Measurements from ENCODE around the gene AK8.

AK8 gene

GRCh38 chr9:132769906-132770769 lies 107.9 kb downstream of the AK8 start:
- no peak for TF ChIP-seq CTCF (IDR thresholded peaks at IDR 0.05)
- peak overlapping the region; percentile 60 for H3K4me3 ChIP-seq (ENCODE audit: low read depth, low read length)
- H3K4me1 ChIP-seq, result no peaks in the 10 kb centered on the region
- H3K4me2 ChIP-seq (ENCODE audit: low read length), result peak overlapping the region; percentile 57
- no peaks in the 10 kb centered on the region for H3K9me3 ChIP-seq (ENCODE audit: control insufficient read depth, low read length)
- H3K27me3 ChIP-seq (ENCODE audit: control insufficient read depth, insufficient read depth, low read length), result no peaks in the 10 kb centered on the region
- H2AFZ ChIP-seq, result peak overlapping the region; percentile 85
- H3K9ac ChIP-seq, result no peak overlapping the region
- H3K79me2 ChIP-seq, result no peaks in the 10 kb centered on the region
- peak overlapping the region; percentile 60 for H3K27ac ChIP-seq
- H3K36me3 ChIP-seq (ENCODE audit: control insufficient read depth, insufficient read depth, low read length), result no peaks in the 10 kb centered on the region

- no peaks in the 10 kb centered on the region for H3K27me3 ChIP-seq (ENCODE audit: control insufficient read depth, insufficient read depth, low read length)
- H3K36me3 ChIP-seq (ENCODE audit: control insufficient read depth, insufficient read depth, low read length), result no peaks in the 10 kb centered on the region
- no peak for TF ChIP-seq CTCF (IDR thresholded peaks at IDR 0.05)
- no peaks in the 10 kb centered on the region for H3K4me1 ChIP-seq
- peak overlapping the region; percentile 85 for H2AFZ ChIP-seq
- H3K9ac ChIP-seq, result no peak overlapping the region
- H3K79me2 ChIP-seq, result no peaks in the 10 kb centered on the region
- H3K27ac ChIP-seq, result peak overlapping the region; percentile 60
- H3K4me2 ChIP-seq (ENCODE audit: low read length), result peak overlapping the region; percentile 57
- H3K4me3 ChIP-seq (ENCODE audit: low read depth, low read length), result peak overlapping the region; percentile 60
- no peaks in the 10 kb centered on the region for H3K9me3 ChIP-seq (ENCODE audit: control insufficient read depth, low read length)
Measured at GRCh38 chr9:132768932-132769905, 108.9 kb downstream of the AK8 start.

- no peak for TF ChIP-seq CTCF (IDR thresholded peaks at IDR 0.05)
- no peak overlapping the region for H3K4me2 ChIP-seq (ENCODE audit: low read length)
Measured at GRCh38 chr9:132763574-132763973, 114.5 kb downstream of the AK8 start.

GRCh38 chr9:132762896-132763295 lies 115.2 kb downstream of the AK8 start:
- H3K36me3 ChIP-seq (ENCODE audit: control insufficient read depth, insufficient read depth, low read length), result no peaks in the 10 kb centered on the region
- H3K9me3 ChIP-seq (ENCODE audit: control insufficient read depth, low read length), result no peaks in the 10 kb centered on the region
- no peak overlapping the region for H2AFZ ChIP-seq
- no peak overlapping the region for H3K4me3 ChIP-seq (ENCODE audit: low read depth, low read length)
- H3K79me2 ChIP-seq, result no peaks in the 10 kb centered on the region
- H3K27me3 ChIP-seq (ENCODE audit: control insufficient read depth, insufficient read depth, low read length), result no peaks in the 10 kb centered on the region
- H3K4me2 ChIP-seq (ENCODE audit: low read length), result no peak overlapping the region
- no peak overlapping the region for H3K27ac ChIP-seq
- no peak overlapping the region for H3K9ac ChIP-seq
- no peak for TF ChIP-seq CTCF (IDR thresholded peaks at IDR 0.05)
- H3K4me1 ChIP-seq, result no peaks in the 10 kb centered on the region

More at GRCh38 chr9:132763574-132763973, 114.5 kb downstream of the AK8 start:
- H3K9ac ChIP-seq, result no peak overlapping the region
- no peaks in the 10 kb centered on the region for H3K4me1 ChIP-seq
- no peak overlapping the region for H3K27ac ChIP-seq
- H3K36me3 ChIP-seq (ENCODE audit: control insufficient read depth, insufficient read depth, low read length), result no peaks in the 10 kb centered on the region
- H3K4me3 ChIP-seq (ENCODE audit: low read depth, low read length), result no peak overlapping the region
- H3K27me3 ChIP-seq (ENCODE audit: control insufficient read depth, insufficient read depth, low read length), result no peaks in the 10 kb centered on the region
- H2AFZ ChIP-seq, result no peak overlapping the region
- H3K79me2 ChIP-seq, result no peaks in the 10 kb centered on the region
- H3K9me3 ChIP-seq (ENCODE audit: control insufficient read depth, low read length), result no peaks in the 10 kb centered on the region

Measured in parathyroid adenoma (tissue), 2 donors.